SK-N-MC (cell line): ENCODE measurements around the gene RECK.
"Not testable (repeated sequence)": the region's sequence is repeated elsewhere in the genome, so short reads cannot be mapped to it uniquely, and the experiment has no call there.

Source experiments
- EZH2 ChIP-seq: fragments of 200-600 bp; sonication (generic); IDR thresholded peaks from one replicate; pipeline ENCODE4 v1.6.1; 2017; ENCODE audit warnings: antibody characterized with exemption
- FOXP2 ChIP-seq: optimal IDR thresholded peaks from 2 replicates; pipeline ENCODE3; 2011; ENCODE audit warnings: mild to moderate bottlenecking, moderate library complexity; ENCODE audit not compliant: insufficient read depth; ENCODE audit errors: extremely low read length, control extremely low read depth
- POLR2AphosphoS5 ChIP-seq: IDR thresholded peaks from 2 replicates; pipeline ENCODE4 v1.6.1; 2012; ENCODE audit warnings: mild to moderate bottlenecking, low read depth, low read length, borderline replicate concordance

DNA sequence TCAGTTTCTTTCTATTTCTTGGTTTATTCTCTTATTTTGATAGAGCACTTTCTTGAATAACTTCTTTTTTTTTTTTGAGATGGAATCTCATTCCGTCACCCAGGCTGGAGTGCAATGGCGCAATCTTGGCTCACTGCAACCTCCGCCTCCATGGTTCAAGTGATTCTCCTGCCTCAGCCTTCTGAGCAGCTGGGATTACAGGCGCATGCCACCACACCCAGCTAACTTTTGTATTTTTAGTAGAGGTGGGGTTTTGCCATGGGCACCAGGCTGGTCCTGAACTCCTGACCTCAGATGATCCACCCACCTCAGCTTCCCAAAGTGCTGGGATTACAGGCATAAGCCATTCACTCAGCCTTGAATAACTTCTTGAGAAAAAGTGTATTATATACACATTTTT lies 39.7 kb upstream of the RECK start:
- TF ChIP-seq POLR2AphosphoS5, EZH2, FOXP2: not testable (repeated sequence)
